SK-N-SH treated with all-trans-retinoic acid at 6 μM for 48 hours (cell line): Measurements from ENCODE around the gene ARAP3.
A peak's percentile ranks its signal among the peaks of the same experiment; 100 is the strongest.

Experiments used
- ATAC-seq: fragments of 200-7000 bp; cut with Tn5 transposase; 3 replicates; pipeline ENCODE4 v1.9.1; 2020; ENCODE audit warnings: mild to moderate bottlenecking, moderate library complexity
- CSDC2 ChIP-seq: fragments of 250-450 bp; sonication (Bioruptor Pico); IDR thresholded peaks from 2 replicates; pipeline ENCODE4 v1.5.0; 2020; ENCODE audit warnings: mild to moderate bottlenecking, moderate library complexity
- ESRRG ChIP-seq: fragments of 250-450 bp; sonication (Bioruptor Pico); IDR thresholded peaks from 2 replicates; pipeline ENCODE4 v1.6.1; 2021; ENCODE audit warnings: mild to moderate bottlenecking
- GLIS3 ChIP-seq: fragments of 250-450 bp; sonication (Bioruptor Pico); IDR thresholded peaks from 2 replicates; pipeline ENCODE4 v1.5.0; 2020; ENCODE audit warnings: mild to moderate bottlenecking, moderate library complexity
- ISL1 ChIP-seq: fragments of 250-450 bp; sonication (Bioruptor Pico); IDR thresholded peaks from 2 replicates; pipeline ENCODE4 v2.1.2; 2022; ENCODE audit warnings: mild to moderate bottlenecking, moderate library complexity
- OSR1 ChIP-seq: fragments of 250-450 bp; sonication (Bioruptor Pico); IDR thresholded peaks from 2 replicates; pipeline ENCODE4 v1.8.0; 2022; ENCODE audit warnings: moderate library complexity, mild to moderate bottlenecking, inconsistent platforms
- PPARA ChIP-seq: fragments of 250-450 bp; sonication (Bioruptor Pico); IDR thresholded peaks from 2 replicates; pipeline ENCODE4 v1.5.0; 2020; ENCODE audit warnings: mild to moderate bottlenecking, borderline replicate concordance
- RARB ChIP-seq: fragments of 250-450 bp; sonication (Bioruptor Pico); IDR thresholded peaks from 2 replicates; pipeline ENCODE4 v1.8.0; 2021; ENCODE audit warnings: mild to moderate bottlenecking, moderate library complexity
- SNAI2 ChIP-seq: fragments of 250-450 bp; sonication (Bioruptor Pico); IDR thresholded peaks from 2 replicates; pipeline ENCODE4 v1.5.0; 2020; ENCODE audit warnings: mild to moderate bottlenecking, moderate library complexity
- TCF4 ChIP-seq: fragments of 250-450 bp; sonication (Bioruptor Pico); IDR thresholded peaks from 2 replicates; pipeline ENCODE4 v1.8.0; 2021; ENCODE audit warnings: mild to moderate bottlenecking, moderate library complexity, borderline replicate concordance
- TOX ChIP-seq: fragments of 250-450 bp; sonication (Bioruptor Pico); IDR thresholded peaks from 2 replicates; pipeline ENCODE4 v1.8.0; 2021; ENCODE audit warnings: mild to moderate bottlenecking, moderate library complexity, borderline replicate concordance
- TSHZ2 ChIP-seq: fragments of 250-450 bp; sonication (Bioruptor Pico); IDR thresholded peaks from 2 replicates; pipeline ENCODE4 v1.5.0; 2020; ENCODE audit warnings: mild to moderate bottlenecking, moderate library complexity
- ZC3H10 ChIP-seq: fragments of 250-450 bp; sonication (Bioruptor Pico); IDR thresholded peaks from 2 replicates; pipeline ENCODE4 v1.5.1; 2021; ENCODE audit warnings: mild to moderate bottlenecking, moderate library complexity
- ZFP3 ChIP-seq: fragments of 250-450 bp; sonication (Bioruptor Pico); IDR thresholded peaks from 2 replicates; pipeline ENCODE4 v1.5.0; 2020; ENCODE audit warnings: mild to moderate bottlenecking, moderate library complexity
- ZFP30 ChIP-seq: fragments of 450-650 bp; formaldehyde crosslinking; IDR thresholded peaks from 2 replicates; pipeline ENCODE4 v1.5.0; 2022; ENCODE audit warnings: mild to moderate bottlenecking, moderate library complexity
- ZNF70 ChIP-seq: fragments of 450-650 bp; formaldehyde crosslinking; IDR thresholded peaks from 2 replicates; pipeline ENCODE4 v1.5.0; 2020; ENCODE audit warnings: mild to moderate bottlenecking, moderate library complexity
- ZNF8 ChIP-seq: fragments of 450-650 bp; formaldehyde crosslinking; IDR thresholded peaks from 2 replicates; pipeline ENCODE4 v1.5.0; 2020; ENCODE audit warnings: mild to moderate bottlenecking, moderate library complexity
- TF ChIP-seq, protein P1 (sequence below): fragments of 250-450 bp; sonication (Bioruptor Pico); IDR thresholded peaks from 2 replicates; pipeline ENCODE4 v1.5.1; 2020; ENCODE audit warnings: low read depth, mild to moderate bottlenecking, moderate library complexity
- TF ChIP-seq, protein P2 (sequence below): fragments of 250-450 bp; sonication (Bioruptor Pico); IDR thresholded peaks from 2 replicates; pipeline ENCODE4 v1.8.0; 2020; ENCODE audit warnings: mild to moderate bottlenecking, moderate library complexity, borderline replicate concordance
- TF ChIP-seq, protein P3 (sequence below): fragments of 250-450 bp; sonication (Bioruptor Pico); IDR thresholded peaks from 2 replicates; pipeline ENCODE4 v1.5.1; 2021; ENCODE audit warnings: mild to moderate bottlenecking, moderate library complexity
- TF ChIP-seq, protein P4 (sequence below): fragments of 250-450 bp; sonication (Bioruptor Pico); IDR thresholded peaks from 2 replicates; pipeline ENCODE4 v1.8.0; 2021; ENCODE audit warnings: low read depth, mild to moderate bottlenecking, moderate library complexity, borderline replicate concordance

ARAP3 gene

GRCh38 chr5:141623186-141623585 lies 58.8 kb downstream of the ARAP3 start:
- no peak for ATAC-seq
- TF ChIP-seq ZNF70 (CRISPR knock-in tag) (no peak), RARB (no peak), PPARA (CRISPR knock-in tag) (no peak), TSHZ2 (no peak), ESRRG (no peak), TOX (CRISPR knock-in tag) (no peak), CSDC2 (CRISPR knock-in tag) (no peak), ZC3H10 (no peak), GLIS3 (CRISPR knock-in tag) (no peak), OSR1 (CRISPR knock-in tag) (no peak), ISL1 (CRISPR knock-in tag) (no peak), ZFP3 (CRISPR knock-in tag) (no peak), TCF4 (CRISPR knock-in tag) (no peak), ZFP30 (CRISPR knock-in tag) (no peak), ZNF8 (CRISPR knock-in tag) (no peak), SNAI2 (CRISPR knock-in tag) (no peak)
- TF ChIP-seq, protein P1, sequence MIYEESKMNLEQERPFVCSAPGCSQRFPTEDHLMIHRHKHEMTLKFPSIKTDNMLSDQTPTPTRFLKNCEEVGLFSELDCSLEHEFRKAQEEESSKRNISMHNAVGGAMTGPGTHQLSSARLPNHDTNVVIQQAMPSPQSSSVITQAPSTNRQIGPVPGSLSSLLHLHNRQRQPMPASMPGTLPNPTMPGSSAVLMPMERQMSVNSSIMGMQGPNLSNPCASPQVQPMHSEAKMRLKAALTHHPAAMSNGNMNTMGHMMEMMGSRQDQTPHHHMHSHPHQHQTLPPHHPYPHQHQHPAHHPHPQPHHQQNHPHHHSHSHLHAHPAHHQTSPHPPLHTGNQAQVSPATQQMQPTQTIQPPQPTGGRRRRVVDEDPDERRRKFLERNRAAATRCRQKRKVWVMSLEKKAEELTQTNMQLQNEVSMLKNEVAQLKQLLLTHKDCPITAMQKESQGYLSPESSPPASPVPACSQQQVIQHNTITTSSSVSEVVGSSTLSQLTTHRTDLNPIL, result no peak
- TF ChIP-seq, protein P2, sequence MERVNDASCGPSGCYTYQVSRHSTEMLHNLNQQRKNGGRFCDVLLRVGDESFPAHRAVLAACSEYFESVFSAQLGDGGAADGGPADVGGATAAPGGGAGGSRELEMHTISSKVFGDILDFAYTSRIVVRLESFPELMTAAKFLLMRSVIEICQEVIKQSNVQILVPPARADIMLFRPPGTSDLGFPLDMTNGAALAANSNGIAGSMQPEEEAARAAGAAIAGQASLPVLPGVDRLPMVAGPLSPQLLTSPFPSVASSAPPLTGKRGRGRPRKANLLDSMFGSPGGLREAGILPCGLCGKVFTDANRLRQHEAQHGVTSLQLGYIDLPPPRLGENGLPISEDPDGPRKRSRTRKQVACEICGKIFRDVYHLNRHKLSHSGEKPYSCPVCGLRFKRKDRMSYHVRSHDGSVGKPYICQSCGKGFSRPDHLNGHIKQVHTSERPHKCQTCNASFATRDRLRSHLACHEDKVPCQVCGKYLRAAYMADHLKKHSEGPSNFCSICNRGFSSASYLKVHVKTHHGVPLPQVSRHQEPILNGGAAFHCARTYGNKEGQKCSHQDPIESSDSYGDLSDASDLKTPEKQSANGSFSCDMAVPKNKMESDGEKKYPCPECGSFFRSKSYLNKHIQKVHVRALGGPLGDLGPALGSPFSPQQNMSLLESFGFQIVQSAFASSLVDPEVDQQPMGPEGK, result no peak
- TF ChIP-seq, protein P3, sequence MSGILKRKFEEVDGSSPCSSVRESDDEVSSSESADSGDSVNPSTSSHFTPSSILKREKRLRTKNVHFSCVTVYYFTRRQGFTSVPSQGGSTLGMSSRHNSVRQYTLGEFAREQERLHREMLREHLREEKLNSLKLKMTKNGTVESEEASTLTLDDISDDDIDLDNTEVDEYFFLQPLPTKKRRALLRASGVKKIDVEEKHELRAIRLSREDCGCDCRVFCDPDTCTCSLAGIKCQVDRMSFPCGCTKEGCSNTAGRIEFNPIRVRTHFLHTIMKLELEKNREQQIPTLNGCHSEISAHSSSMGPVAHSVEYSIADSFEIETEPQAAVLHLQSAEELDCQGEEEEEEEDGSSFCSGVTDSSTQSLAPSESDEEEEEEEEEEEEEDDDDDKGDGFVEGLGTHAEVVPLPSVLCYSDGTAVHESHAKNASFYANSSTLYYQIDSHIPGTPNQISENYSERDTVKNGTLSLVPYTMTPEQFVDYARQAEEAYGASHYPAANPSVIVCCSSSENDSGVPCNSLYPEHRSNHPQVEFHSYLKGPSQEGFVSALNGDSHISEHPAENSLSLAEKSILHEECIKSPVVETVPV (CRISPR knock-in tag), result no peak
- TF ChIP-seq, protein P4, sequence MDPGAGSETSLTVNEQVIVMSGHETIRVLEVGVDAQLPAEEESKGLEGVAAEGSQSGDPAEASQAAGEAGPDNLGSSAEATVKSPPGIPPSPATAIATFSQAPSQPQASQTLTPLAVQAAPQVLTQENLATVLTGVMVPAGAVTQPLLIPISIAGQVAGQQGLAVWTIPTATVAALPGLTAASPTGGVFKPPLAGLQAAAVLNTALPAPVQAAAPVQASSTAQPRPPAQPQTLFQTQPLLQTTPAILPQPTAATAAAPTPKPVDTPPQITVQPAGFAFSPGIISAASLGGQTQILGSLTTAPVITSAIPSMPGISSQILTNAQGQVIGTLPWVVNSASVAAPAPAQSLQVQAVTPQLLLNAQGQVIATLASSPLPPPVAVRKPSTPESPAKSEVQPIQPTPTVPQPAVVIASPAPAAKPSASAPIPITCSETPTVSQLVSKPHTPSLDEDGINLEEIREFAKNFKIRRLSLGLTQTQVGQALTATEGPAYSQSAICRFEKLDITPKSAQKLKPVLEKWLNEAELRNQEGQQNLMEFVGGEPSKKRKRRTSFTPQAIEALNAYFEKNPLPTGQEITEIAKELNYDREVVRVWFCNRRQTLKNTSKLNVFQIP (CRISPR knock-in tag), result no peak

DNA sequence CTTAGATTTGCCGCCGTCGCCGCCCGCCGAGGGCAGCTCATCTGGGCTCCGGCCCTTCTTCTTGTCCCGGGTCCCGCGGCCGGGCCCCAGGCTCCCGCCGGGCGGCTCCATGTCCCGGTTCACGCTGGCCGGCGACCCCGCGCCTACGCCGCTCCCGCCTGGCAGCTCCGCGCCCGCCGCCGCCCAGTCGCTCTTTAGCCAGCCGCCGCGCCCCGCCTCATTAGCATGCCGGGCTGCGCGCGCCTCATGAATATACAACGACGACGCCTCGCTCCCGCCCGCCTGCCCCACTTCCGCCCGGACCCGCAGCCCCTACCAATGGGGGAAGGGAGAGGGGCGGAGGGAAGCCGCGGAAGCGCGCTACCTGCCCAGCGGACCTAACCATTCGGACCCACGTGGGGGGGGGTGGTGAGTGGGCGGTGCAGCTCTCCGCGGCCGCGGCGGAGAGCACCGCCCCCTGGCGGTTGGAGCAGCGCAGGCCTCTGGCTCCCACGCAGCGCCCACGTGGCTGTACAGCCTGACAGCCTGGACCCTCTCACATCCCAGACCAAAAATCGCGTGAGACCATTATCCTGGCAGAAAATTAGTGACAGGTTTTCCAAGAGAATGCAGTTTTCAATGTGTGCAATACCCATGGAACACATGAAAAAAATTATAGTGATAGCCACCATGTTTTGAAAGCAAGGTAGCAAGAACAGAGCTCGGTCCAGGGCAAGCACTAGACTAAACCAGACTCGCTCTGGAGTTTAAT lies 63.1 kb downstream of the ARAP3 start, which contains the start of gene DIAPH1:
Gene DIAPH1 (minus strand): TSS at position 197 of the 751 bp plus-strand sequence. CDS start 86 bp downstream, at position 111.
- ATAC-seq, result peak; percentile 95
- TF ChIP-seq GLIS3 (CRISPR knock-in tag), result 0 out of 2 replicates have a peak, but pooled peaks have one; percentile 48
- no peak for TF ChIP-seq CSDC2 (CRISPR knock-in tag)
- TF ChIP-seq, protein P3 (CRISPR knock-in tag), result no peak
